SK-N-DZ (cell line): ENCODE results near the gene LRRC4B.
"Not testable (repeated sequence)": the region's sequence is repeated elsewhere in the genome, so short reads cannot be mapped to it uniquely, and the experiment has no call there.

Experiments used
- DNase-seq: peaks from one replicate; pipeline ENCODE4 v3.0.0-alpha.2; 2015; ENCODE audit warnings: low spot score

The LRRC4B gene

DNA sequence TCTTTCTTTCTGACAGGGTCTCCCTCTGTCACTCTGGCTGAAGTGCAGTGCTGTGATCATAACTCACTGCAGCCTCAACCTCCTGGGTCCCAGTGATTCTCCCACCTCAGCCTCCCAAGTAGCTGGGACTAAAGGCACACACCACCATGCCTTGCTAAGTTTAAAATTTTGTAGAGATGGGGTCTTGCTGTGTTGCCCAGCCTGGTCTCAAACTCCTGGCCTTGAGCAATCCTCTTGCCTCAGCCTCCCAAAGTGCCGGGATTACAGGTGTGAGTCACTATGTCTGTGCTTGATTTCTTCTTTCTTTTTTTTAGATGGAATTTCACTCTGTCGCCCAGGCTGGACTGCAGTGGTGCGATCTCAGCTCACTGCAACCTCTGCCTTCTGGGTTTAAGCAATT lies 40.2 kb downstream of the LRRC4B start:
- not testable (repeated sequence) for DNase-seq

- no peak for DNase-seq
These were observed 45.4 kb downstream of the LRRC4B start for GRCh38 chr19:50522881-50523280.

- DNase-seq: no peak
These were observed 47.3 kb downstream of the LRRC4B start for GRCh38 chr19:50520822-50521465.

- no peak for DNase-seq
These were observed 49.1 kb downstream of the LRRC4B start for GRCh38 chr19:50519006-50519575.

- no peak for DNase-seq
These were observed 49.9 kb downstream of the LRRC4B start for GRCh38 chr19:50518091-50519005.

DNA sequence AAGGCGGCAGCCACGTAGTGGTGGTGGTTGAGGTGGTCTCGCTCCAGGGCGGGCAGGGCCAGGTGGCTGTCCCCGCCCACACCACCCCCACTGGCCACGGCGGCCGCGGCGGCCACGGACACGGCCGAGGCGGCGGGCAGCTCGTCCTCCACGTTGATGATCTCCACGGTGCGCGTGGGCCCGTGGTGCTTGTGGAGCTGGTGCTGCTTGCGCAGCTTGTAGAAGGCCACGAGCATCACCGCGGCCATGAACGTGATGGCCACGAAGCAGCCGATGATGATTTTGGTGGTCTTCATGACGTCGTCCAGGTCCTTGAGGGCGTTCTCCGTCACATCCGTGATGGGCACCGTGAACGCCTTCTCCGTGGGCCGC lies 50.5 kb downstream of the LRRC4B start:
- no peak for DNase-seq

GRCh38 chr19:50516964-50517703 lies 51.1 kb downstream of the LRRC4B start:
- DNase-seq: no peak

GRCh38 chr19:50516456-50516855 lies 51.8 kb downstream of the LRRC4B start:
- no peak for DNase-seq

DNA sequence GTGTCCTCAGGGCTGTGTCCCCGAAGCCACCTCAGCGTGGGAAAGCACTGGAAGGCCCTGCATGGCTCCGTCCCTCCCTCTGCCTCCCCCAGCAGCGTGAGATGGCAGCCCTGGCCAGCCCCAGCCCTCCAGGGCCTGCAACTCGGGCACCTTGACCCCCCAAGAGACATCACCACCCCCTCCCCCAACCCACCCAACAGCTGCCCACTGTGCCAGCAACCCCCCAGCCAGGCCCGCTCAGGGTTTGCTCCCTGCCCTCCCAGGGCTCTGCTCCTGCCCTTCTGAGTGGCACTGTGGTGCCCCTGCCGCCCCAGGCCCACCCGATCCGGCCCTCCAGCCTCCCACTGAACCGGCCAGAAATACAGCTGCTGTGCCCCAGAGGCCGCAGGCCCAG lies 53.1 kb downstream of the LRRC4B start:
- DNase-seq: no peak

GRCh38 chr19:50514346-50515167 lies 53.7 kb downstream of the LRRC4B start:
- DNase-seq: peak; percentile 66

DNA sequence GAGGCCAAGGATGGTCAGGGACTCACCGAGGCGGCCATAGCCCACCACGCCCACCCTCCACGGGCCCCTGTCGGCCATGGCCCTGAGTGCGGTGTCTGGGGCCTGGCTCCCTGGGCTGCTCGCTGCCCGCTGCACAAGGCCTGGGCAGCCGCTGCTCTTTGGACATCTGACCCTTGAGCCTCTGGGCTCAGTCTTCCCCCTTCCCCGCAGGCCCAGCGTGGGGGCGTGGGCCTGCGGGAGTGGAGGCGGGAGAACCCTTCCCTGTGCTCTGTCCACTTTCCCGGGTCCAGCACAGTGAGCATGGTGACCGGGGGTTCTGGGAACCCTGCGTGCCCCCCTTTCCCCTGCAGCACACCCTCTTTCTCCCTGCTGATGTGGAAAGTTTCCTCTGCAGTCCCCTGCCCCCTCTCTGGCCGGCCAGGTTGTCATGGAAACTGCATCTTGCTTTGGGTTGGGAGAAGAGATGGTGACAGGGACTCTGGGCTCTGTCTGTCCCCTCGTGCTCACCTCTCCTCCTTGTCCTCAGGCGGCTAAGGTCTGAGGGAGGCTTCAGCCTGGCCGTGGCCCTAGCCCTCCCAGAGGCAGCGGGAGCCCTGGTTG lies 54.4 kb downstream of the LRRC4B start, which contains the start of gene ASPDH:
Gene ASPDH (minus strand): TSS at position 168 of the 600 bp plus-strand sequence. CDS start 90 bp downstream, at position 78.
- peak; percentile 29 for DNase-seq

DNA sequence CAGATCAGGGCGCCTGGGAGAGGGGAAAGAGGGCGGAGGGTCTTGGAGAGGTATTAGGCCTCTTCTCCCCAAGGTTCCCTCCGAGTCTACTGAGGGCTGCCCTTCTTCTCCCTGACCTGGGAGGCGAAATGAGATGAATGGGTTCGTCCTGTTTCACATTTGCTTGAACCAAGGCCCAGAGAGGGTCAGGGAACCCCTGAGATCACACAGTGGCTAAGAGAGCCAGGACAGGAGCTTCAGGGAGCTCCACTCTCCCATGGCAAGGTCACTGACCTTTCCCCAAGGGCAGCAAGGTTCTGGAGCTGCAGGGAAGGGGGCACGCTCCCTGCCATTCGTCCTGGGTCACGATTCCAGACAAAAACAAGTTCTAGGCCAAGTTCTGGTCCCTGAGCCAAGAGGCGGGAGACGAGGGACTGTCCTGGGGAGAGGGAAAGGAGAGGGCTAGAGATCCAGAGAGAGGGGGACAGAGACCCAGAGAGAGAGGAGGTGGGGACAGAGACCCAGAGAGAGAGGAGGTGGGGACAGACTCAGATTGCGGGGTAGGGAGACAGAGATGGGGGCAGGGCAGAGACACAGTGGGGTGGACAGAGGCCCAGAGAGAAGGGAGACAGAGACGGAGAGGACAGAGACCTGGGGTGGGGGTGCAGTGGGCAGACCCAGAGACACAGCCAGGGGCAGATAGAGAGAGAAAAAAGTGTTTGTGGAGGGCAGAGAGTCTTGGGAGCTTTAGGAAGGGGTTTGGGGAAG lies 55.1 kb downstream of the LRRC4B start:
- no peak for DNase-seq

GRCh38 chr19:50512112-50512998 lies 55.9 kb downstream of the LRRC4B start:
- DNase-seq: no peak

GRCh38 chr19:50511069-50511822 lies 57.0 kb downstream of the LRRC4B start, which contains the start of gene JOSD2:
Gene JOSD2, minus strand, starts transcription at chr19:50511191. Its CDS starts 760 bp downstream, at chr19:50510431.
- DNase-seq: peak; percentile 97

DNA sequence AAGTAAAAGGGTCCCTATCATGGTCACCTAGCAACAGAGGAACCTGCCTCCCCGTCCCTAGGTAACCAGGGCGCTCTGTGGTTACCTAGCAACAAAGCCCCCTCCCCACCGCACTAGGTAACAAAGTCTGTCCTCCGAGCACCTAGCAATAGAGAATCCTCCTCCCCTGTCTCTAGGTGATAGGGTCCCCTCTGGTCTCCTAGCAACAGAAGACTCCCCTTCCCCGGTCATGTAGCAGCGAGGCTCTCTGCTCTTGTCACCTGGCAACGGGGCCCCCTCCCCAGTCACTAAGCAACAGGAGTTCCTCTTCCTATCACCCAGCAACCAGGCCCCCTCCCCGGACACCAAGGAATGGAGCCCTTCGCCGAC lies 57.6 kb downstream of the LRRC4B start:
- DNase-seq: peak; percentile 85

- no peak for DNase-seq
These were observed 58.0 kb downstream of the LRRC4B start for GRCh38 chr19:50510121-50510670.

DNA sequence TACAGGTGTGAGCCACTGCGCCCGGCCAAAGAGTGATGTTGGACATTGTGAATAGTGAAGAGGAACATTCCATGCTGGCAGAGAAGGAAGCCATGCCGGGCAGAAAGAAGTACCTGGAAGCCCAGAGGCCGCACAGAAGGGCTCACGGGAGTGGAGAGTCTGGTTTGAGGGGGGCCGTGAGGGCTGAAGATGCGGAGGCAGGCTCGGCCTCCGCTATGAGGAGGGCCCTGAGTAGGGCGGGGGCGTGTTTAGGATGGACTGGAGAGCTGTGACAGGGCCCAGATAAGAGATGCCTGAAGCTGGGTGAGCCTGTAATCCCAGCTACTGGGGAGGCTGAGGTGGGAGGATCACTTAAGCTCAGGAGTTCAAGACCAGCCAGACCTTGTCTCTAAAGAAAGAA lies 58.9 kb downstream of the LRRC4B start:
- no peak for DNase-seq

- no peak for DNase-seq
These were observed 59.4 kb downstream of the LRRC4B start for GRCh38 chr19:50508843-50509190.
